HG02973 (cell line): ENCODE results near the gene SPECC1L.

Experiments
- ATAC-seq: cut with Tn5 transposase; IDR thresholded peaks from one replicate; pipeline ENCODE4 v1.9.1; 2021; ENCODE audit warnings: moderate library complexity; ENCODE audit not compliant: unreplicated experiment

The SPECC1L gene

DNA sequence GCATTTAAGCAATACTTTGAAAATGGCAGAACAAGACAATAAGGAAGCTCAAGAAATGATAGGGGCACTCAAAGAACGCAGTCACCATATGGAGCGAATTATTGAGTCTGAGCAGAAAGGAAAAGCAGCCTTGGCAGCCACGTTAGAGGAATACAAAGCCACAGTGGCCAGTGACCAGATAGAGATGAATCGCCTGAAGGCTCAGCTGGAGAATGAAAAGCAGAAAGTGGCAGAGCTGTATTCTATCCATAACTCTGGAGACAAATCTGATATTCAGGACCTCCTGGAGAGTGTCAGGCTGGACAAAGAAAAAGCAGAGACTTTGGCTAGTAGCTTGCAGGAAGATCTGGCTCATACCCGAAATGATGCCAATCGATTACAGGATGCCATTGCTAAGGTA is 51.9 kb downstream of the SPECC1L start:
- ATAC-seq = no peak

DNA sequence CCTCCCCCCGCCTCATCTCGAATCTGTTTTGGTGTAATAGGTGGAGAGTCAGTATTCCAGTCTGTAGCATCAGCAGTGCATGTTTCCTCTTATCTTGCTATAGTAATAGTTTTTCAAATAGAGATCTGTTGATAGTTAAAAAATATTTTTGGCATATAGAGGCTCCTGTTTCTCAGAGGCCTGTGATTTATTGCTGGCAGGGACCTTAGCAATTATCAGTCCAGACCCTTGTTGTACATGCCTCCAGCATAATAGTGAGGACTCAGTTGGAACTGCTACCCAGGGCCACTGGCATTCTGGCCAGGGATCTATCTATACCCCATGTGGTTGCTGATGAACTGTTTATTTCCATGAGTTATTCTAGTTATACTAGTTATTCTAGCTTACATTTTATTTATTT is 52.6 kb downstream of the SPECC1L start:
- no peak for ATAC-seq

DNA sequence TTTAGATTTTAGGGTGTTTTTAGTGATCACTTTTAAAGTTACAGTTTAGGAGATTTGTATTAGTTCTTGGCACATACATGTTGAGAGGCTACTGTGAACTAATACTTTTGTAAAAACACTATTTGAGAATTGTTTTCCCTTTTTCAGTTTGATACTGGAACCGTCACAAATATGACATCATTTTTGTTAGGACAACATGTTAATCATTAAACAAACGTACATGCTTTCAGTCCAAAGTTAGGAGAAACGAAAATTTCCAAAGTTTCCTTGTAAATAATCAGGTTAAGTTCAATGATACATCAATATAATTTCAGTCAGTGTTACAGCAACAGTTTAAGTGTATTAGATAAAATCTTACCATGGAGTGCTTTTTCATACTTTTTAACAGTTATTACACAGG is 53.1 kb downstream of the SPECC1L start:
- ATAC-seq = no peak

GRCh38 chr22:24324137-24324536 is 53.5 kb downstream of the SPECC1L start:
- no peak for ATAC-seq

- ATAC-seq = no peak
Measured at GRCh38 chr22:24325105-24325757, 54.6 kb downstream of the SPECC1L start.

DNA sequence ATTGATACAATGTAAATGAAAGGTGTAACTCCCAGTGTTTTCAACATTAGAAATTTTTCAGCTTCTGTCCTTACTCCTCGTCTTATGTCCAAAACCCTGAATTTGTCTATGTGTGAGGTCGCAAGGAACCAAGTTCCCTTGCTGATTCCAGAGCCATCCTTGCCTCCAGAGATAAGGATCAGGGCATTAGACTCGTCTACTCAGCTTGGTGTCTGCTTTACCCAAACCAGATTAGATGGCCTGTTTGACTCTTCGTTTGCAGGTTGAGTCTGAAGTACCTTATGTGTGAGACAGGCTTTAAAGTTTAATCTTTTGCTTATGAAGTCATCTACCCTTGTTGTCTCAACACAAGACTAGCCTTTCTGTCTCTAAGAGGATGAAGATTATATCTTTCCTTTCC is 55.6 kb downstream of the SPECC1L start:
- no peak for ATAC-seq

GRCh38 chr22:24327832-24328231 is 57.2 kb downstream of the SPECC1L start:
- no peak for ATAC-seq

DNA sequence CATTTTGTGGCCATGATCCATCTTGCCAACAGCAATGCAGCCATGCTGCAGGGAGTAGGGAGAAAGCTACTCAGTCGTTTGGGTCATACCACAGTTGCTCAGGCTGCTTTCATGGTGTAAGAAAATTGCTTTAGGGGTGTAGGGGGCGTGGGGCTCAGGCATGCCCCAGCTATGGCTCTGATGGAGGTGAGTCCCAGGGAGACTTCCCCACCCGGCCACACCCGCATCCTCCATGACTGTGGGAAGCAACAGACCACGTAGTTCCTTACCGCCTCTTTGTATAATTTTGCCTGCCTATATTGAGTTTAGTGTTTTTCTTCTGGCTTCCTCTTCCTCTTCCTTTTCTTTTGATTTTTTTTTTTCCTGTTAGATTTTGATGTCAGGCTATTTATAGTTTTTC is 58.8 kb downstream of the SPECC1L start:
- ATAC-seq = no peak

GRCh38 chr22:24330636-24331035 is 60.0 kb downstream of the SPECC1L start:
- no peak for ATAC-seq

DNA sequence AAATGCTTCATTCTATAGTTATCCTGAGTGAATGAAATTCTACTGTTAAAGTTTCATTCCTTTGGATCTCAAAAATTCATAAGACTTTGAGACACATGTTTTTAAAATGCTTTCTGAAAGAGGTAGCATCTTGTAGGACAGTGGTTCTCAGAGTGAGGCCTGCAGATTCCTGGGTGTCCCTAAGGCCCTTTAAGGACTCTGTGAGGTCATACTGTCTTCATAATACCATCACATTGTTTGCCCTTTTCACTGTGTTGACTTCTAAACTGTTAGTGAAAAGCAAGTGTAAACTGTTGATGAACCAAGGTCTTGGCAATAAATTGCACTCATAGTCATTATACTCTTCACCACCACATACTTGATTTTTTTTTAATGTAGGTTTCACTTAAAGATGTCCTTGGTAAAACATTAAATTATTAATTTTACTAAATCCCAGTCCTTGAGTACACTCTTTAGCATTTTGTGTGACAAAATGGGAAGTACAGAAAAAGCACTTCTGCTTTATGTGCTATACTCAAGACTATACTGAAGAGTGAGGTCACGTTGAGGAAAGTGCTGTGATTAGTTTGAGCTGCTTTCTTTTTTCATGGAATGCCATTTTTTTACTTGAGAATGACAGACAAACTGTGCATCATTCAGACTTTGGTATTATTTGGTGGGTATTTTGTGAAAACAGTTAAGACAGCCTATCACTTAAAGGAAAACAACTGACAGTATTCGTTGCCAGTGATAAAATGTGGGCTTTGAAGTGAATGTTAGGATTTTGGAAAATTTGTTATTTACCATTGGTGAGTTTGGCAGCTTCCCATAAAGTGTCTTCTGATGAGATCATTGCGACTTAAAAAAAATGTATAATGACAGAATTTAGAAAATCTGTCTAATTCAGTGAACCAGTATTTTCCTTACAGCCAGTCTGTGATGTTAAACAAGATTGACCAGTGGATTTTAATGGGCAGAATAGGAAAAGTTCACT is 61.1 kb downstream of the SPECC1L start:
- ATAC-seq = no peak

GRCh38 chr22:24333301-24333700 is 62.7 kb downstream of the SPECC1L start:
- ATAC-seq = no peak

GRCh38 chr22:24335496-24335895 is 64.9 kb downstream of the SPECC1L start:
- ATAC-seq = no peak

DNA sequence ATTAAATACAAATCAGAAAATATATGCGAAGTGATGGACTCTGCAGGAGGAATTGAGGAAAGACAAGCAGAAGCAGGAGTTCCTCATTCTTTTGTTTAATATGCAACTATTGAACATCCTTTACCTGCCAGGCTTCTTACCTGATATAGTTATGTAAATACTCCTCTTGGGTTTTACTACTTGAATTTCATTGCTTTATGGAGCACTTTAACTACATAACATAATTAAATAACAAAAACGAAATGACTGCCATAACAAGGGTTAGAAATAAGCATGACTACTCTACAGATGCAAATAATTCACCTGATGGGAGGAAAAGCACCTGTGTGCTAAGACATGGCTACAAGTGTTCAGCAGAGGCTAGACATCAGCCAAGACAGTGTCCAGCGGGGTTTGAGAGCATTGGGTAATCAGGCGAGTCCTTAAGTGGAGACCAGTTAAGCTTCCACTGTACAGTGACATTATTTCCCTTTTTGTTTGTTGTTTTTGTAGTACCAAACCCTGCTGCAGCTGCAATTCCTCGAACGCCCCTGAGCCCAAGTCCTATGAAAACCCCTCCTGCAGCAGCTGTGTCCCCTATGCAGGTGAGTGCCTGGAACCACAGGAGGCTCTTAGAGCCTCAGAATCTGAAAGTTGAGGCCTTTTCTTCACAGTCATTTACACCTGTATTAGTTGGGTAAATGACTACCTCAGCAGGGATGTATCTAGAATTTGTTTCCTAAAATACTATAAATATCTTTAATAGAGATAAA is 67.4 kb downstream of the SPECC1L start:
- ATAC-seq = no peak

GRCh38 chr22:24338726-24339451 is 68.3 kb downstream of the SPECC1L start:
- no peak for ATAC-seq

DNA sequence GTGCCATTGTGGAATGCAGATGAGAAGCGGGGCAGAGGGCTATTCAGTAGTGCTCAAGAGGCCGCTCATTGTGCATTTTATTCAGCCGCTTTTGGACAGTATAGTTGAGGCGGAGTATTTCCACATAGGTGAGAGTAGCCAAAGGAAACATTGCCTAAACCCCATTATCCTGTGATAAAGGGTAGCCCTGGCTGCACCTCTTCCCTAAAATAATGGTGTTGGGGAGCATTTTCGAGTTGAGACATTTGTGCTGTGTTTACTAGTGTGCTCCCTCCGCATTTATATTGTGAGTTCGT is 68.8 kb downstream of the SPECC1L start:
- no peak for ATAC-seq

DNA sequence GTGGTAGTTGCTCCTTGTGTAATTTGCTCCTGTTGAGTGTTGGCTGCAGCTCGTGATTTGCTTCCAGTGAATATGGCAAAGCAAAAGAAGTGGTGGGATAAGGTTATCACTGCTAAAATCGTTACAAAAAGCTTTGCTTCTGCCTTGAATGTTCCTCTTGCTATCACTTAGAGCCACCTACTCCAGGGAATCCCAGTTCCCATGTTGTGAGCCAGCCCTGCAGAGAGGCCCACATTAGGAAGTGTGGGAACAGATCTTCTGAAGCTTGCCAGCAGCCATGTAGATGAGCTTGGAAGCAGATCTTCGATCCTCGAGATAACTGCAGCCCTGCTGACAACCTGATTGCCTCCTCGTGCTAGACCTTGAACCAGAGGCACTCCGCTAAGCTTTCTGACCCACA is 71.0 kb downstream of the SPECC1L start:
- no peak for ATAC-seq

GRCh38 chr22:24350627-24351026 is 80.0 kb downstream of the SPECC1L start:
- no peak for ATAC-seq

DNA sequence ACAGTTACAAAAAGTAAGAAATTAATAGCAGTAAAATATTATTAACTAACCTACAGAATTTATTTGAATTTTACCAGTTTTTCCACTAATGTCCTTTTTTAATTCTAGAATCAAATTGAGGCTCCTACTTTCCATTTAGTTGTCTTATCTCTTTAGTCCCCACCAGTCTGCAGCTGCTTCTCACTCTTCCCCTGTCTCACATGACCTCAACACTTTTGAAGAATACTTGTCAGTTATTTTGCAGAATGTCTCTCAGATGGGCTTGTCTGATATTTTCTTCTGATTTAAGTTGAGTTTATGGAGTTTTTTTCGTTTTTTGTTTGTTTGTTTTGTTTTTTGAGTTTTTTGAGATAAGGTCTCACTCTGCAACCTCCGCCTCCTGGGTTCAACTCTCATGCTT is 82.5 kb downstream of the SPECC1L start:
- ATAC-seq = no peak

GRCh38 chr22:24355574-24355973 is 84.9 kb downstream of the SPECC1L start:
- no peak for ATAC-seq

DNA sequence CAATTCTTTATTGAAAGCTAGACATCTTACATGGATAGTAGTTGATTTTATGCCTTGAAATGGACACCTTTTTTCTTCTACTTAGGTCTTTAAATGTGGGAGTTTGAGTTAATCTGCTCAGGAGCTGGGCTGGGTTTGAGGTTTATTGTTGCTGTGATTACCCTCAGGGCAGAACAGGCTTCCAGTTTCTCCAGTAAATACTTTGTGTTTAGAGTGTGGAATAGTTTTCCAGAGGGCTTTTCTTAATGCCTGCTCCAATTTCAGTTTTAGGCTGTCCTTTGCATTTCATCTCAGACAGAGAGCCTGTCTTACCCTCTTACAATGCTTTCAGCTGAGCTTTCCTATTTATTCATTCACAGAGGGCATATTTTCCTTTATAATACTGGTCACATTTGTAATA is 86.9 kb downstream of the SPECC1L start:
- no peak for ATAC-seq
